EL (cell line): ENCODE data around the gene CAPRIN1.

Source experiments
- DNase-seq: peaks from one replicate; pipeline ENCODE4 v3.0.0-alpha.2; 2016

Gene CAPRIN1

DNA sequence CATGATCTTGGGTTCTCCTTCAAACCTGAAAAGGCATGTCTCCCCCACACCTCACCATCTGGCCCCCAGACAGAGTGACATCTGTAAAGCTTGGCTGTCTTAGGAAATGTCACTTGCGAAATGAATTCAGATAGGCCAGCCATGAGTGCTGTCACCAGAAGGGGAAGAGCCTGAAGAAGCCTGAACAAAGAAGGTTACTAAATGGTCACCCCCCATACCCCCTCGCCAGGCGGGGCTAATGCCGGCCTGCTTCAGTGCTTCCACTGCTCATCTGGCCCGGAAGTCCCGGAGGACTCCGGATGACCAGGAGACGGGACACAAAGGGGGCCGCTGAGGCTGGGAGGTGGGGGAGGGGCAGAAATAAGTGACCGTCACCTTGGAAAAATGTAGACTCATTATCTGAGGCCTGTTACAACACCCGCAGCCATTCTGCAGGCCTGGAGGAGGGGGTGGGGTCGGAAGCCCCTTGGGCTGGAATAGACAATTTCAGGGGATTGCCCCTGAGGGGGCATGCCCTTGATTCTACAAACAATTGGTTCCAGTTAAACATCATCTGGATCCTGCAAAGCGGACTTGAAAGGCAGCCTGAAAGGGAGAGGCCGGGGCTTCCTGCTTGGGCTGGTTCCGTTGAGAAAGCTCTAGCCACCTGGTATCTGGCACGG lies 97.1 kb downstream of the CAPRIN1 start:
- no peak for DNase-seq

DNA sequence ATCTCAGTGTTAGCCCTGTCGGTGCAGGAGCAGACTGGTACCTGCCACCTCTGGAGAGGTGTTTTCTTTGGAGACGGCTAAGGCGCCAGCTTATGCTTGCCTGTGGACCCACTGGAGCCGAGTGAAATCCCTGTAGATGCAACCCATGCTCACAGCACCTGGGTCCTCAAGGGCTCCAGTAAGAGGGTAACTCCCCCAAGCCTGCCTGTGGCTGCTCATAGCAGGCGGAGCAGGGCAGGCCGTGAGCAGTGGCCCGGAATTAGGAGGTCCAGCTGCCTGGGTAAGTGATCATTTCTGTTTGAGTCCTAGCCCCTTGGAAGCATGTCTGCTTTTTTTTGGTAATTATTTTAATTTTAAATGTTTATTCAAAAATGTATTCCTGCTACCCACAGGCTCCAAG lies 97.7 kb downstream of the CAPRIN1 start:
- DNase-seq, result no peak

DNA sequence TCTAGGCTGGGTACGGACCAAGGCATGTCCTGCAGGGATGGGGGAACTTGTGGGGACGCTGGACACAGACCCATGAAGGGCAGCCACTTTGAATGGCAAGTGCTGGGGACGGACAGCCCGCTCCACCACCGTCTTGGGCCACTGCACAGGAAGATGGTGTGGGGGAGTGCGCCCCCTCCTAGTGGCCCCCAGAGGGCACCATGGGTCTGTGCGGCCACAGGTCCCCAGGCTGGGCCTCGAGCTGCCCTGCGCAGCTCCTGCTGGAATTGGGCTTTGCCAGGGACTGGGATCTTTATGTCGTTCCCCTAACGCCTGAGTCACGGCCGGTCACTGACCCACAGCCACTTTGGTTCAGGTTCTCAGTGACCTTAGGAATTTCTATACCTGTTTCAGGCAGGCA lies 98.3 kb downstream of the CAPRIN1 start:
- no peak for DNase-seq

DNA sequence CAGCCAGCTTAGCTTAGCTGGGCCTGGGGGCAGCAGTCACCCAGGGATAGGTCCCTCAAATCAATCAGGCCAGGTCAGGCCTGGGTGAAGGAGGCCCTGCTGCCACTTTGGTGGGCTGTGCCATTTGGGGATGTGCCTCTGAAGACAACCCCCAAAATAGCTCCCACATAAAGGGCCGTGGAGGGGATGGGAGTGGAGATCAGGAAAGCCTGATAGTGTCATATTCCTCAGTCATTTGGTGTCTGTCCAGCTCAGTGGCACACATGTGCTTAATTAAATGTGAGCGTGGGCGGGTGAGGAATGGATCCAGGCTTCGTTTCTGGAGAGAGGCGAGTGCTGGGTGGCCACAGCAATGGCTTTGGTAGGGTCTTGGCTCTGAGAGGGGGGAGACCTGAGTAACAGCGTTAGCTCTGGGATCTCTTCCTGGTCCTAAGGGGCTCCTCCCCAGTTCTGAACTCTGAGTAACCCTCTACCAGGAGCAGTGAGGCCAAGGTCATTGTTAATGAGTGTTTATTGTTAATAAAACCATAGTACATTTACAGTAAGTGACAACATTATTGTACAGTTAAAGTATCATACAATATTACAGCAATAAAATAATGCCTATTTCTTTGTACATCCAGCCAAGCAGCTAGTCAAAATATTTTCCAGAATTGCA lies 99.1 kb downstream of the CAPRIN1 start:
- DNase-seq, result no peak
